Measurements from ENCODE around the gene PPEF2. TPM values are rescaled to one million over a fixed set of nuclear protein-coding genes. Genes with fewer than 3 reads are reported as not detected.
"Not testable (repeated sequence)": the region's sequence is repeated elsewhere in the genome, so short reads cannot be mapped to it uniquely, and the experiment has no call there.

Gene PPEF2, protein sequence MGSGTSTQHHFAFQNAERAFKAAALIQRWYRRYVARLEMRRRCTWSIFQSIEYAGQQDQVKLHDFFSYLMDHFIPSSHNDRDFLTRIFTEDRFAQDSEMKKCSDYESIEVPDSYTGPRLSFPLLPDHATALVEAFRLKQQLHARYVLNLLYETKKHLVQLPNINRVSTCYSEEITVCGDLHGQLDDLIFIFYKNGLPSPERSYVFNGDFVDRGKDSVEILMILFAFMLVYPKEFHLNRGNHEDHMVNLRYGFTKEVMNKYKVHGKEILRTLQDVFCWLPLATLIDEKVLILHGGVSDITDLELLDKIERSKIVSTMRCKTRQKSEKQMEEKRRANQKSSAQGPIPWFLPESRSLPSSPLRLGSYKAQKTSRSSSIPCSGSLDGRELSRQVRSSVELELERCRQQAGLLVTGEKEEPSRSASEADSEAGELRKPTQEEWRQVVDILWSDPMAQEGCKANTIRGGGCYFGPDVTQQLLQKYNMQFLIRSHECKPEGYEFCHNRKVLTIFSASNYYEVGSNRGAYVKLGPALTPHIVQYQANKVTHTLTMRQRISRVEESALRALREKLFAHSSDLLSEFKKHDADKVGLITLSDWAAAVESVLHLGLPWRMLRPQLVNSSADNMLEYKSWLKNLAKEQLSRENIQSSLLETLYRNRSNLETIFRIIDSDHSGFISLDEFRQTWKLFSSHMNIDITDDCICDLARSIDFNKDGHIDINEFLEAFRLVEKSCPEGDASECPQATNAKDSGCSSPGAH
- polyA plus RNA-seq (2013, experiment 1 of 4), result not detected
- not detected for polyA plus RNA-seq (2013, experiment 2 of 4)
- not detected for polyA plus RNA-seq (2013, experiment 3 of 4)
- polyA plus RNA-seq (2013, experiment 4 of 4), result not detected

DNA sequence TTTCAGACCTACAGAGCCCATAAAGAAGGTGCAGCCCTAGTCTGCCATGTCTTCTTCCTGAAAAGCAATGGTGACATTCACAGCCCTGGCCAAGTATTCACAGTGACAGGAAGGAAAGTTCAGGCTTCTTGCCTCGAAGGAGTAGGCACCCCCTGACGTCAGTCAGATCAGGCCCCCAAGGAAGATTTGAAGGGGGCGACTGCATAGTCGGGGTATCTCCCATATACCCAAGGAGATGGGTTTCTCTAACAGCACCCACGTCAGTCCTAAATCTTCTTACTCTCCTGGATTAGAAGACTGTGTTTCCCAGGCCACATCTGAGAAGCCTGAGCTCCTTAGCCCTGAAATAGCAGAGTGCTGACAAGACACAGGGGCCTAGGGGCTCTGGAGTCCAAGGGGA lies at the start of gene PPEF2:
PPEF2 (minus strand) TSS at position 101 of the 400 bp plus-strand sequence. CDS start 6,127 bp downstream, outside the sequence.
- Histone ChIP-seq H3K27ac (ENCODE audit: insufficient read depth, low read depth, low read length, poor library complexity, severe bottlenecking) (no peak within 1 kb of the TSS), H3K36me3 (ENCODE audit: control insufficient read depth, insufficient read depth, low read length) (no peaks in the 10 kb centered on the region), H3K4me3 (ENCODE audit: insufficient read depth, low read depth, low read length) (no peak within 1 kb of the TSS), H3K9me3 (ENCODE audit: control insufficient read depth, low read length) (no peaks in the 10 kb centered on the region), H3K27me3 (ENCODE audit: control insufficient read depth, insufficient read depth, low read length, poor library complexity, severe bottlenecking) (no peaks in the 10 kb centered on the region), H3K4me1 (ENCODE audit: control insufficient read depth, insufficient read depth, low read length) (no peaks in the 10 kb centered on the region)
- 90 to 94% methylated on average over 5 of the region's 5 CpGs for WGBS, 2 experiments

DNA sequence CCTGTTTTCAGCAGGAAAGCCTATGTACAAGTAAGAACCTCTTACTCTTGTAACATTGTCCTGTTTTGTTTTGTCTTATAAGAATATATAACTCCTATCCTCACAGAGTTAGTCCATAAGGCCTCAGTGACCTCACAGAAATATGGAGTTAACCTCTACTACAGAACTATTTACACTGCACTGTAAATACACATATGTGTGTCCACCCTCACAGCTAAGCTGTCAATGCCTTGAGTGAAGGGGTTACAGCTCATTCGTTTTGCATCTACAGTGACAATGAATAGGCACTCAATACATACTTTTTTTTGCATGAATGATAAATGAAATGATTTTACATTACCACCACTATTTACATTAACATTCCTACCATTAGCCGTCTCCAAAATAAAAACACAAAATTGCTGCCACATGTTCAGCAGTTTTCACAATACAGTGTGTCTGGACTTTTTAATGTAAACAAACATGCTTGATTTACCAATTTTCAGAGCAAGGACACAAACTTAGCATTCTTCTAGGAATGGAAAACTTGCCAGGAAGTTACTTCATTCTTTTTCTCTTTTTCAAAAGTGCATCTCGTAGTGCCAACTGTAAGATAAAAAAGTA lies 48.1 kb upstream of the PPEF2 start:
- Histone ChIP-seq H3K4me3 (ENCODE audit: insufficient read depth, low read depth, low read length) (no peak overlapping the region), H3K9me3 (ENCODE audit: control insufficient read depth, low read length) (no peaks in the 10 kb centered on the region), H3K27me3 (ENCODE audit: control insufficient read depth, insufficient read depth, low read length, poor library complexity, severe bottlenecking) (no peaks in the 10 kb centered on the region), H3K4me1 (ENCODE audit: control insufficient read depth, insufficient read depth, low read length) (no peaks in the 10 kb centered on the region), H3K27ac (ENCODE audit: insufficient read depth, low read depth, low read length, poor library complexity, severe bottlenecking) (no peak overlapping the region), H3K36me3 (ENCODE audit: control insufficient read depth, insufficient read depth, low read length) (peaks cover 14% of the 10 kb centered on the region)
- WGBS, 2 experiments, result 96 to 97% methylated on average over 2 to 3 of the region's 3 CpGs

DNA sequence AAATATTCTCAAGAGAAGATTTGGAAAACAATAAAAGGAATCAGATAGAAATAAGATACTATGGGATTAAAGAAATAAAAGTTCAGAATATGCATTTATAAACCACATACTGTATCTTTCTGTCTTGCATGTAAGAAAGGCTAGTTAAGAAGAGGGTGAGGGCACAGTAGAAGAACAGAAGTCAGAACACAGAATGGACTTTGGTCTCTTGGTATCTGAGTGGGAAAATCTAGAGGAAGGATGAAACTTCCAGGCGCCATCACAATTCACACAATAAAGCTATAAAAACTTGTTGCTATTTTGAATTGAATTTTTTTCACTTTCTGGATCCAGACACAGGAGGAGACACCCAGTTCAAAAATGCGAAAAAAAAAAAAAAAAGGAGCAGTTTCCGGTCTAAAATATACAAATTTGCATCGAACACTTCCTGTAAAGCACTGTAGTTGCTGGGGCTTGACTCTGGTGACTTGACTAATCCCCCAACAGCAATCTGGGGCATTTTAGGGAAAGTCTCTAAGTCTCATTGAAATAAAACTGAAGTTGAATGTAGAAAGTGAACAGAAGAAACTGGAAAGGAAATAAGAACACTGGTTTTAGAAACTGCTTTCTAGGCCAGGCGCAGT lies 46.7 kb upstream of the PPEF2 start:
- 76 to 88% methylated on average over 5 of the region's 5 CpGs for WGBS, 2 experiments
- no peaks in the 10 kb centered on the region for H3K27me3 ChIP-seq (ENCODE audit: control insufficient read depth, insufficient read depth, low read length, poor library complexity, severe bottlenecking)
- H3K9me3 ChIP-seq (ENCODE audit: control insufficient read depth, low read length), result no peaks in the 10 kb centered on the region
- H3K4me3 ChIP-seq (ENCODE audit: insufficient read depth, low read depth, low read length), result no peak overlapping the region
- no peaks in the 10 kb centered on the region for H3K4me1 ChIP-seq (ENCODE audit: control insufficient read depth, insufficient read depth, low read length)
- H3K36me3 ChIP-seq (ENCODE audit: control insufficient read depth, insufficient read depth, low read length), result peaks cover 13% of the 10 kb centered on the region
- H3K27ac ChIP-seq (ENCODE audit: insufficient read depth, low read depth, low read length, poor library complexity, severe bottlenecking), result no peak overlapping the region

DNA sequence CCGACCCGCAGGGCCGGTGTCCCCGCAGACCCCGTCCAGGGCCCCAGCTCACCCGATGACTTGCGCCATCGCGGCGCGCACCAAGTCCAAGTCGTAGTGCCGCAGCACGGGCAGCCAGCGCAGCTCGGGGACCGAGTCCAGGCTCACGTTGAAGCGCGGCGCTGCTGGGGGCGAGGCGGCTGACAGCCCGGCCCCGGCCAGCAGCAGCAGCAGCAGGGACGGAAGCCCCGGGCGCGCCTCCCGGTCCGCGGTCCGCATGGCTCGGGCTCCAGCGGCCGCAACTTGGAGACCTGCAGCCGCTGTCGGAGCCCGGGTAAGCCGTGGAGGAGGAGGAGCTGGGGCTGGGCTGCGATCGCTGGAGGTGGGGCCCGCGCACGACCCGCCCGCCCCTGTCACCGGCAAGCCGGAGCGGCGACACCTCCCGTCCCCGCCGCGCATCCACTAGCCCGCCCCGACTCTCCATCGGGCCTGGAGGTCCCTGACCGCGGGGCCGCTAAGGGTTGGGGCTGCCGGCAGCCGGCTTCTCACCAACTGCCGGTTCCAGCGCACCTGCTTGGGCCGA lies 38.5 kb upstream of the PPEF2 start, which contains the start of gene NAAA:
NAAA (minus strand) TSS at position 322 of the 562 bp plus-strand sequence; CDS start at position 258, 64 bp downstream.
- H3K9me3 ChIP-seq (ENCODE audit: control insufficient read depth, low read length), result no peaks in the 10 kb centered on the region
- peak within 1 kb of the TSS; percentile 58 for H3K4me3 ChIP-seq (ENCODE audit: insufficient read depth, low read depth, low read length)
- WGBS, 2 experiments, result 1% methylated on average over 66 of the region's 66 CpGs
- peaks cover 29% of the 10 kb centered on the region for H3K27me3 ChIP-seq (ENCODE audit: control insufficient read depth, insufficient read depth, low read length, poor library complexity, severe bottlenecking)
- no peak within 1 kb of the TSS for H3K27ac ChIP-seq (ENCODE audit: insufficient read depth, low read depth, low read length, poor library complexity, severe bottlenecking)
- H3K36me3 ChIP-seq (ENCODE audit: control insufficient read depth, insufficient read depth, low read length), result no peaks in the 10 kb centered on the region
- no peaks in the 10 kb centered on the region for H3K4me1 ChIP-seq (ENCODE audit: control insufficient read depth, insufficient read depth, low read length)

DNA sequence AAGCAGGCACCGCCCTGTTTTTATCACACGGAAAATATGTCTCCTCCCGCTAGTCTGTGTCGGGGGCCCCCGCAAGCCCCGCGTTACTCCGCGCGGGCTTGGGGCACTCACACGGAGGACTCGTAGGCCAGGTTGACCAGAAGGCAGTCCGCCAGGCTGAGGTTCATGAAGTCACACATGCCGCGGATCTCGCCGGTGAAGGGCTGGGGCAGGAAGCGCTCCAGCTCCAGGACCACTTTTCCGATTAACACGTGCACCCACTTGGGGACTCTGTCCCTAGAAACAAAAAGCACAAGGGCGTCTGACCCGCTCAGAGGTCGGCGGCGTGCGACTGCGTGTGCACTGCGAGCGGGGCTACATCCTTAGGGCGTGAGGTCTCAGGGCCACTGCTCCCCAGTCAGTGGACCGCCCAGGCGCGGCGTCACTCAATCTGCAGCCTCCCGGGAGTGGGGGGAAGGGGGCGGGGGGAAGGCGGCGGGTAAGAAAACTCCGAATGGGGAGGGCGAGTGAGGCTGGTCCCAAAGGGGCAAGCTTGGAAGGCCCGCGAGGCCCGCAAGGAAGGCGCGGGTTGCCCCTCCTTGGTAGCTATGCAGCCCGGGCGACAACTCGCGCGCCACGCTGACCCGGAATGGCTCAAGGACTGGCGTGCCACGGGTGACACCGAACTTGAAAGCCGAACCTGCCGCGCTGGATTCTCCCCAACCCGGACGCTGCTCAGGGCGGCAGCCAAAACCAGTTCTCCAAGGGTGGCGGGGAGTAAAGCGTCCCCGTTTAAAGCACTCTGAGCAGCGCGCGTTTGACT lies 37.8 kb upstream of the PPEF2 start:
- Histone ChIP-seq H3K27me3 (ENCODE audit: control insufficient read depth, insufficient read depth, low read length, poor library complexity, severe bottlenecking) (peaks cover 29% of the 10 kb centered on the region), H3K4me1 (ENCODE audit: control insufficient read depth, insufficient read depth, low read length) (no peaks in the 10 kb centered on the region), H3K9me3 (ENCODE audit: control insufficient read depth, low read length) (no peaks in the 10 kb centered on the region), H3K36me3 (ENCODE audit: control insufficient read depth, insufficient read depth, low read length) (no peaks in the 10 kb centered on the region), H3K27ac (ENCODE audit: insufficient read depth, low read depth, low read length, poor library complexity, severe bottlenecking) (no peak overlapping the region), H3K4me3 (ENCODE audit: insufficient read depth, low read depth, low read length) (peak overlapping the region; percentile 58)
- 1% methylated on average over 67 of the region's 67 CpGs for WGBS, 2 experiments

DNA sequence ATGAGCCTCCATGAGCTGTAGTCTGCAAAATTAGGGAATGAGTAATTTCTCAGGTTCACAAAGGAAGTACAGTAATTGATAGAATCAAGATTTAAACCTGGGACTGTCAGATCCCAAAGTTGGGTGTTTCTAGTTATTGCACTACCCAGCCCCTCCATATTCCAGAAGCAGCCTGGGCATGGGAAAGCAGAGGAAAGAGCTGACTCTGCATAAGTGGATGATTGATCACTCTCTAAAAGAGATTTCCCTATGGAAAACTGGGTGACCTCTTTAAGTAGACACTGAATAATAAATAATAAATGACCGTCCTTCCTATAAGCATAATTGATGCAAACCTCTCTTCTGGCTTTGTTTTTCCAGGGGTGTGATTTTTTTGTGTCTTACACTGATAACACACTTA lies 33.4 kb upstream of the PPEF2 start:
- Histone ChIP-seq H3K4me1 (ENCODE audit: control insufficient read depth, insufficient read depth, low read length) (no peaks in the 10 kb centered on the region), H3K9me3 (ENCODE audit: control insufficient read depth, low read length) (no peaks in the 10 kb centered on the region), H3K27me3 (ENCODE audit: control insufficient read depth, insufficient read depth, low read length, poor library complexity, severe bottlenecking) (peaks cover 17% of the 10 kb centered on the region), H3K4me3 (ENCODE audit: insufficient read depth, low read depth, low read length) (no peak overlapping the region), H3K27ac (ENCODE audit: insufficient read depth, low read depth, low read length, poor library complexity, severe bottlenecking) (no peak overlapping the region), H3K36me3 (ENCODE audit: control insufficient read depth, insufficient read depth, low read length) (no peaks in the 10 kb centered on the region)
- 100% methylated on average over 1 of the region's 1 CpG; no CpG with 5 or more reads in 1 of the 2 experiments for WGBS, 2 experiments

DNA sequence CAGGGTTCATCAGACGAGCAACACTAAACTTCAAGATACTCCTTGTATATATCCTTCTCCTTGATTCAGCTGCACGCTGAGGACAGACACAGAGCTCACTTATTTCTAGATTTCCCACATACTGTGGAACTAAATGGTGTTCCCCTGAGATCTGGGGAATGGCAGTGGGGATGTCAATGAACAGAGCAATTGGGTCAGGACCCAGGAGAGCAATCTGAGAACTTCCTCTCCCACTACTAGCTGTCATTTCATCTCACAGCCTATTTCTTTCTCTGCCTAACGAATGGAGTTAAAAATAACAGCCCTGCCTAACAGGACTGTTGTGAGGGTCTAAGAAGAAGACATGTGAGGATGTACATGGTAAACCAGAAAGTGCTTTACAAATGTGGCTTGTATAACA lies 27.9 kb upstream of the PPEF2 start:
- Histone ChIP-seq H3K36me3 (ENCODE audit: control insufficient read depth, insufficient read depth, low read length) (no peaks in the 10 kb centered on the region), H3K27me3 (ENCODE audit: control insufficient read depth, insufficient read depth, low read length, poor library complexity, severe bottlenecking) (no peaks in the 10 kb centered on the region), H3K4me3 (ENCODE audit: insufficient read depth, low read depth, low read length) (no peak overlapping the region), H3K9me3 (ENCODE audit: control insufficient read depth, low read length) (no peaks in the 10 kb centered on the region), H3K27ac (ENCODE audit: insufficient read depth, low read depth, low read length, poor library complexity, severe bottlenecking) (no peak overlapping the region), H3K4me1 (ENCODE audit: control insufficient read depth, insufficient read depth, low read length) (no peaks in the 10 kb centered on the region)
- WGBS, 2 experiments, result 91 to 95% methylated on average over 2 to 3 of the region's 3 CpGs

DNA sequence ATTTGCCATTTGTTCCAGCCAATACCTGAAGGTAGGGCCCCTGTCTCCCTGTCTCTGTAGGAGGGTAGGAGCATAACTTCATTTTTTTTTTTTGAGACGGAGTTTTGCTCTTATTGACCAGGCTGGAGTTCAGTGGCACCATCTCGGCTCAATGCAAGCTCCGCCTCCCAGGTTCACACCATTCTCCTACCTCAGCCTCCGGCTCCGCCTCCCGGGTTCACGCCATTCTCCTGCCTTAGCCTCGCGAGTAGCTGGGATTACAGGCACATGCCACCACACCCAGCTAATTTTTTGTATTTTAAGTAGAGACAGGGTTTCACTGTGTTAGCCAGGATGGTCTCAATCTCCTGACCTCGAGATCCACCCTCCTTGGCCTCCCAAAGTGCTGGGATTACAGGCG lies 22.7 kb upstream of the PPEF2 start:
- not testable (repeated sequence) for H3K27me3 ChIP-seq (ENCODE audit: control insufficient read depth, insufficient read depth, low read length, poor library complexity, severe bottlenecking); H3K27ac ChIP-seq (ENCODE audit: insufficient read depth, low read depth, low read length, poor library complexity, severe bottlenecking); H3K4me1 ChIP-seq (ENCODE audit: control insufficient read depth, insufficient read depth, low read length); H3K4me3 ChIP-seq (ENCODE audit: insufficient read depth, low read depth, low read length); H3K9me3 ChIP-seq (ENCODE audit: control insufficient read depth, low read length); H3K36me3 ChIP-seq (ENCODE audit: control insufficient read depth, insufficient read depth, low read length)
- 91 to 94% methylated on average over 11 of the region's 11 CpGs for WGBS, 2 experiments

DNA sequence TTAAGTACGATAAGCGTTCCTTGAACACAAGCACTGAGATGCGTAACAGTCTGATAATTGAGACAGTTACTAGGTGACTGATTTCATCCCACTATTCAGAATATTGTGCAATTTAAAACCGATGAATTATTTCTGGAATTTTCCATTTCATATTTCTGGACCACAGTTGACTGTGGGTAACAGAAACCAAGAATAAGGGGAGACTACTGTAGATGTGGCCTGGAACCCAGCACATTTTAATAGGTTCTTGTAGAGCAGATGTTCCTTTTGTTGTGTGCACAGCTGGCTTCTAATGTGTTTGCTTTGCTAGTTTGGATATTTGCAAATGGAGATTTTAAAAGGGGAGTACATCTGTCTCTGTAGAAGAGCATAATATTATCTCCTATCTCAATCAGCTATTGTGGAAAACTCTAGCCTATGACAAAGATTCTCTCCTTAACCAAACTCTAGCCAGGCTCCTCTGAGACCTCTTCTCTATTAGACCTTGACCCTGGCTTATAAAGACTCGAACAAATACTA lies 22.1 kb upstream of the PPEF2 start:
- Histone ChIP-seq H3K27ac (ENCODE audit: insufficient read depth, low read depth, low read length, poor library complexity, severe bottlenecking) (no peak overlapping the region), H3K9me3 (ENCODE audit: control insufficient read depth, low read length) (no peaks in the 10 kb centered on the region), H3K4me3 (ENCODE audit: insufficient read depth, low read depth, low read length) (no peak overlapping the region), H3K36me3 (ENCODE audit: control insufficient read depth, insufficient read depth, low read length) (no peaks in the 10 kb centered on the region), H3K27me3 (ENCODE audit: control insufficient read depth, insufficient read depth, low read length, poor library complexity, severe bottlenecking) (no peaks in the 10 kb centered on the region), H3K4me1 (ENCODE audit: control insufficient read depth, insufficient read depth, low read length) (no peaks in the 10 kb centered on the region)
- WGBS, 2 experiments, result 96 to 97% methylated on average over 5 of the region's 5 CpGs

Measured in ectodermal cell (in vitro differentiated cells).